ENCODE measurements around the gene RASSF5.

The RASSF5 gene

GRCh38 chr1:206484901-206485300 is 22.4 kb upstream of the RASSF5 start:
- TF ChIP-seq, protein P1, sequence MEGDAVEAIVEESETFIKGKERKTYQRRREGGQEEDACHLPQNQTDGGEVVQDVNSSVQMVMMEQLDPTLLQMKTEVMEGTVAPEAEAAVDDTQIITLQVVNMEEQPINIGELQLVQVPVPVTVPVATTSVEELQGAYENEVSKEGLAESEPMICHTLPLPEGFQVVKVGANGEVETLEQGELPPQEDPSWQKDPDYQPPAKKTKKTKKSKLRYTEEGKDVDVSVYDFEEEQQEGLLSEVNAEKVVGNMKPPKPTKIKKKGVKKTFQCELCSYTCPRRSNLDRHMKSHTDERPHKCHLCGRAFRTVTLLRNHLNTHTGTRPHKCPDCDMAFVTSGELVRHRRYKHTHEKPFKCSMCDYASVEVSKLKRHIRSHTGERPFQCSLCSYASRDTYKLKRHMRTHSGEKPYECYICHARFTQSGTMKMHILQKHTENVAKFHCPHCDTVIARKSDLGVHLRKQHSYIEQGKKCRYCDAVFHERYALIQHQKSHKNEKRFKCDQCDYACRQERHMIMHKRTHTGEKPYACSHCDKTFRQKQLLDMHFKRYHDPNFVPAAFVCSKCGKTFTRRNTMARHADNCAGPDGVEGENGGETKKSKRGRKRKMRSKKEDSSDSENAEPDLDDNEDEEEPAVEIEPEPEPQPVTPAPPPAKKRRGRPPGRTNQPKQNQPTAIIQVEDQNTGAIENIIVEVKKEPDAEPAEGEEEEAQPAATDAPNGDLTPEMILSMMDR (IDR thresholded peaks at IDR 0.05; ENCODE audit: low read depth, low read length), result no peak
- no peak for TF ChIP-seq EZH2phosphoT487 (IDR thresholded peaks at IDR 0.05; ENCODE audit: low read depth)
- Histone ChIP-seq H3K4me2 (ENCODE audit: low read length) (no peak overlapping the region), H3K27me3 (ENCODE audit: low read depth, low read length) (no peaks in the 10 kb centered on the region), H3K4me3 (ENCODE audit: low read length) (no peak overlapping the region), H3K4me1 (ENCODE audit: low read length) (peaks cover 11% of the 10 kb centered on the region), H3K36me3 (replicated peaks; ENCODE audit: low read depth, low read length) (peaks cover 22% of the 10 kb centered on the region), H3K79me2 (ENCODE audit: low read length) (no peaks in the 10 kb centered on the region), H2AFZ (ENCODE audit: low read depth, low read length) (no peak overlapping the region), H3K27ac (ENCODE audit: low read length) (no peak overlapping the region), H3K9me3 (ENCODE audit: insufficient read depth, low read length) (no peaks in the 10 kb centered on the region), H3K9ac (ENCODE audit: low read length) (no peak overlapping the region), H4K20me1 (ENCODE audit: insufficient read depth, low read length) (no peaks in the 10 kb centered on the region)

GRCh38 chr1:206486995-206487788 is 20.1 kb upstream of the RASSF5 start:
- no peak overlapping the region for H2AFZ ChIP-seq (ENCODE audit: low read depth, low read length)
- H3K4me3 ChIP-seq (ENCODE audit: low read length), result no peak overlapping the region
- no peak overlapping the region for H3K4me2 ChIP-seq (ENCODE audit: low read length)
- H3K36me3 ChIP-seq (replicated peaks; ENCODE audit: low read depth, low read length), result peaks cover 28% of the 10 kb centered on the region
- no peaks in the 10 kb centered on the region for H3K27me3 ChIP-seq (ENCODE audit: low read depth, low read length)
- H3K9me3 ChIP-seq (ENCODE audit: insufficient read depth, low read length), result no peaks in the 10 kb centered on the region
- H4K20me1 ChIP-seq (ENCODE audit: insufficient read depth, low read length), result no peaks in the 10 kb centered on the region
- no peaks in the 10 kb centered on the region for H3K79me2 ChIP-seq (ENCODE audit: low read length)
- no peak overlapping the region for H3K9ac ChIP-seq (ENCODE audit: low read length)
- no peak overlapping the region for H3K27ac ChIP-seq (ENCODE audit: low read length)
- no peak for TF ChIP-seq EZH2phosphoT487 (IDR thresholded peaks at IDR 0.05; ENCODE audit: low read depth)
- TF ChIP-seq, protein P1 (IDR thresholded peaks at IDR 0.05; ENCODE audit: low read depth, low read length), result no peak
- no peaks in the 10 kb centered on the region for H3K4me1 ChIP-seq (ENCODE audit: low read length)

DNA sequence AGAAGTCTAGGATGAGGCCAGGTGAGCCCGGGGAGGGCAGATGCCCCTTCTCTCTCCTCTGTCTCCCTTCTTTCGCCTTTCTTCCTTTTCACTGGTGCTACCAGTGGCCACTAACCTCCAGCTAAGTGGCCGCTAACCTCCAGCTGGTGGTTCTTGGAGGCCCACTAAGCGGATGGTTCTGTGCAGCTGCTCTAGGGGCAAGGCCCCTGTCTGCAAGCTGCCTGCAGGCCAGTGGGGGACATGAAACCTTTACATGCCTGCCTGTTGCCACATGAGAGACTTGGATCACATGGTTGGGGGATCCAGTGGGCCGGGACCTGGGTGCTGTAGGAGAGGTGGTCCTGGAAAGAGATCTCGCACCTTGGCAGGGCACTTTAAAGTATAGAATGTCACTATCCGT is 19.4 kb upstream of the RASSF5 start:
- Histone ChIP-seq H3K9ac (ENCODE audit: low read length) (no peak overlapping the region), H4K20me1 (ENCODE audit: insufficient read depth, low read length) (no peaks in the 10 kb centered on the region), H3K27ac (ENCODE audit: low read length) (no peak overlapping the region), H3K36me3 (replicated peaks; ENCODE audit: low read depth, low read length) (peaks cover 36% of the 10 kb centered on the region), H3K4me1 (ENCODE audit: low read length) (no peaks in the 10 kb centered on the region), H3K9me3 (ENCODE audit: insufficient read depth, low read length) (no peaks in the 10 kb centered on the region), H3K27me3 (ENCODE audit: low read depth, low read length) (no peaks in the 10 kb centered on the region), H3K79me2 (ENCODE audit: low read length) (no peaks in the 10 kb centered on the region), H2AFZ (ENCODE audit: low read depth, low read length) (no peak overlapping the region), H3K4me2 (ENCODE audit: low read length) (no peak overlapping the region), H3K4me3 (ENCODE audit: low read length) (no peak overlapping the region)
- TF ChIP-seq, protein P1 (IDR thresholded peaks at IDR 0.05; ENCODE audit: low read depth, low read length), result no peak
- TF ChIP-seq EZH2phosphoT487 (IDR thresholded peaks at IDR 0.05; ENCODE audit: low read depth), result no peak

GRCh38 chr1:206488466-206488865 is 18.9 kb upstream of the RASSF5 start:
- TF ChIP-seq, protein P1 (IDR thresholded peaks at IDR 0.05; ENCODE audit: low read depth, low read length), result no peak
- TF ChIP-seq EZH2phosphoT487 (IDR thresholded peaks at IDR 0.05; ENCODE audit: low read depth), result no peak
- no peak overlapping the region for H3K4me3 ChIP-seq (ENCODE audit: low read length)
- no peaks in the 10 kb centered on the region for H3K4me1 ChIP-seq (ENCODE audit: low read length)
- H3K27me3 ChIP-seq (ENCODE audit: low read depth, low read length), result no peaks in the 10 kb centered on the region
- no peak overlapping the region for H2AFZ ChIP-seq (ENCODE audit: low read depth, low read length)
- H3K27ac ChIP-seq (ENCODE audit: low read length), result no peak overlapping the region
- H3K4me2 ChIP-seq (ENCODE audit: low read length), result no peak overlapping the region
- H3K36me3 ChIP-seq (replicated peaks; ENCODE audit: low read depth, low read length), result peaks cover 36% of the 10 kb centered on the region
- no peaks in the 10 kb centered on the region for H3K79me2 ChIP-seq (ENCODE audit: low read length)
- no peak overlapping the region for H3K9ac ChIP-seq (ENCODE audit: low read length)
- no peaks in the 10 kb centered on the region for H4K20me1 ChIP-seq (ENCODE audit: insufficient read depth, low read length)
- no peaks in the 10 kb centered on the region for H3K9me3 ChIP-seq (ENCODE audit: insufficient read depth, low read length)
